HEK293 (cell line): Measurements from ENCODE around the gene ANXA4.

ENCODE experiments used
- CTCF ChIA-PET: fragments of 350-600 bp; formaldehyde crosslinking; extraction: SDS; loops from one replicate; lab custom pipeline; 2021; ENCODE audit warnings: antibody characterized with exemption; lab: Yijun Ruan, JAX
- POLR2A ChIA-PET: fragments of 300-600 bp; formaldehyde crosslinking; extraction: SDS; loops from one replicate; lab custom pipeline; 2020; ENCODE audit warnings: antibody characterized with exemption, inconsistent platforms; lab: Yijun Ruan, JAX
- H3K27ac ChIP-seq: fragments of 200-500 bp; sonication (Bioruptor generic); 2 replicates; pipeline ENCODE4 v1.5.1; 2014; ENCODE audit warnings: low read depth, low read length, control low read depth, inconsistent platforms; ENCODE audit errors: extremely low read depth
- H3K36me3 ChIP-seq, 2 experiments: fragments of 200-500 bp in 1 of 2; sonication (Bioruptor generic) in 1 of 2; 1 replicate in 1 of 2; 2 replicates in 1 of 2; pipeline ENCODE4 v1.5.1; 2014 to 2017; ENCODE audit warnings: inconsistent platforms in 2 of 2, low read length in 2 of 2; ENCODE audit not compliant: control insufficient read depth in 2 of 2, insufficient read depth in 1 of 2
- H3K4me1 ChIP-seq: fragments of 200-500 bp; sonication (Bioruptor generic); 2 replicates; pipeline ENCODE4 v1.5.1; 2014; ENCODE audit warnings: mild to moderate bottlenecking, low read length, inconsistent platforms; ENCODE audit not compliant: control insufficient read depth, insufficient read depth
- H3K4me3 ChIP-seq: 2 replicates; pipeline ENCODE4 v1.5.1; 2011; ENCODE audit warnings: low read depth, mild to moderate bottlenecking, control low read depth, low read length, moderate library complexity
- H3K9me3 ChIP-seq: fragments of 200-500 bp; sonication (Bioruptor generic); 2 replicates; pipeline ENCODE4 v1.5.1; 2014; ENCODE audit warnings: low read depth, low read length, inconsistent platforms; ENCODE audit not compliant: control insufficient read depth, insufficient read depth
- AEBP2 ChIP-seq: fragments of 450-650 bp; formaldehyde crosslinking; IDR thresholded peaks from 2 replicates; pipeline ENCODE4 v1.5.1; 2016; ENCODE audit warnings: missing biosample characterization, missing genetic modification characterization, borderline replicate concordance
- IKZF3 ChIP-seq: fragments of 450-650 bp; IDR thresholded peaks from 2 replicates; pipeline ENCODE4 v1.5.0; 2018; ENCODE audit warnings: missing biosample characterization, mild to moderate bottlenecking, missing genetic modification characterization, moderate library complexity
- PRDM2 ChIP-seq: fragments of 450-650 bp; formaldehyde crosslinking; IDR thresholded peaks from 2 replicates; pipeline ENCODE4 v1.5.1; 2016; ENCODE audit warnings: missing biosample characterization, missing genetic modification characterization, borderline replicate concordance
- PRDM4 ChIP-seq: fragments of 450-650 bp; formaldehyde crosslinking; IDR thresholded peaks from 2 replicates; pipeline ENCODE4 v1.5.1; 2017; ENCODE audit warnings: missing biosample characterization, missing genetic modification characterization
- ZBTB48 ChIP-seq: fragments of 450-650 bp; formaldehyde crosslinking; IDR thresholded peaks from 2 replicates; pipeline ENCODE4 v1.5.1; 2016; ENCODE audit warnings: missing biosample characterization, missing genetic modification characterization
- ZNF184 ChIP-seq: fragments of 450-650 bp; IDR thresholded peaks from 2 replicates; pipeline ENCODE4 v1.5.1; 2018; ENCODE audit warnings: missing biosample characterization, mild to moderate bottlenecking, missing genetic modification characterization
- ZNF2 ChIP-seq: fragments of 450-650 bp; formaldehyde crosslinking; IDR thresholded peaks from 2 replicates; pipeline ENCODE4 v1.5.1; 2016; ENCODE audit warnings: missing biosample characterization, missing genetic modification characterization
- ZNF239 ChIP-seq: fragments of 450-650 bp; formaldehyde crosslinking; IDR thresholded peaks from 2 replicates; pipeline ENCODE4 v1.5.1; 2016; ENCODE audit warnings: missing biosample characterization, missing genetic modification characterization
- ZNF24 ChIP-seq: fragments of 450-650 bp; formaldehyde crosslinking; IDR thresholded peaks from 2 replicates; pipeline ENCODE4 v1.5.1; 2016; ENCODE audit warnings: missing biosample characterization, missing genetic modification characterization
- ZNF248 ChIP-seq: fragments of 450-650 bp; formaldehyde crosslinking; IDR thresholded peaks from 2 replicates; pipeline ENCODE4 v1.5.1; 2017; ENCODE audit warnings: missing biosample characterization, missing genetic modification characterization
- ZNF280D ChIP-seq: fragments of 450-650 bp; formaldehyde crosslinking; IDR thresholded peaks from 2 replicates; pipeline ENCODE4 v1.5.1; 2016; ENCODE audit warnings: missing biosample characterization, missing genetic modification characterization
- ZNF335 ChIP-seq: fragments of 450-650 bp; formaldehyde crosslinking; conservative IDR thresholded peaks from 2 replicates; pipeline ENCODE4 v1.5.1; 2016; ENCODE audit warnings: missing biosample characterization, missing genetic modification characterization
- ZNF571 ChIP-seq: fragments of 450-650 bp; formaldehyde crosslinking; IDR thresholded peaks from 2 replicates; pipeline ENCODE4 v1.5.0; 2017; ENCODE audit warnings: missing biosample characterization, missing genetic modification characterization
- ZNF580 ChIP-seq: fragments of 450-650 bp; formaldehyde crosslinking; IDR thresholded peaks from 2 replicates; pipeline ENCODE4 v1.5.1; 2016; ENCODE audit warnings: missing biosample characterization, missing genetic modification characterization
- ZNF600 ChIP-seq: fragments of 450-650 bp; formaldehyde crosslinking; IDR thresholded peaks from 2 replicates; pipeline ENCODE4 v1.5.1; 2016; ENCODE audit warnings: missing biosample characterization, missing genetic modification characterization
- ZNF704 ChIP-seq: fragments of 450-650 bp; formaldehyde crosslinking; IDR thresholded peaks from 2 replicates; pipeline ENCODE4 v1.5.1; 2016; ENCODE audit warnings: missing biosample characterization, missing genetic modification characterization

Gene ANXA4

GRCh38 chr2:69720404-69720803 lies 21.5 kb upstream of the ANXA4 start:
- no peak overlapping the region for H3K4me3 ChIP-seq
- POLR2A ChIA-PET = no interaction called here

More at GRCh38 chr2:69720404-69720803, 21.5 kb upstream of the ANXA4 start:
- no peak overlapping the region for H3K27ac ChIP-seq
- no peaks in the 10 kb centered on the region for H3K4me1 ChIP-seq
- CTCF ChIA-PET = interaction anchor here (1.3 to 1.6 kb wide), 2 partner anchors 97 to 155 kb away, joined by 5 read pairs; no protein-coding TSS in a partner anchor
- no peak for TF ChIP-seq ZNF239 (tag by site-specific recombination)
- TF ChIP-seq ZNF600 (tag by site-specific recombination) = no peak
- no peak for TF ChIP-seq ZNF184
- no peak for TF ChIP-seq IKZF3 (tag by site-specific recombination)
- no peak for TF ChIP-seq ZNF335
- TF ChIP-seq ZNF2 (tag by site-specific recombination) = no peak
- no peak for TF ChIP-seq ZNF580
- TF ChIP-seq ZNF571 (tag by site-specific recombination) = no peak
- no peak for TF ChIP-seq ZNF248 (tag by site-specific recombination)
- no peak for TF ChIP-seq AEBP2 (tag by site-specific recombination)
- TF ChIP-seq ZNF704 (tag by site-specific recombination) = no peak
- TF ChIP-seq ZNF280D (tag by site-specific recombination) = no peak
- TF ChIP-seq PRDM2 = no peak
- no peak for TF ChIP-seq ZBTB48 (tag by site-specific recombination)
- no peak for TF ChIP-seq ZNF24
- TF ChIP-seq PRDM4 = no peak
- TF ChIP-seq, all 188 proteins: peak for 0
- Histone ChIP-seq H3K9me3 (no peaks in the 10 kb centered on the region), H3K36me3 (no peaks in the 10 kb centered on the region)
